ENCODE measurements around the gene KRT27.
"Not testable (repeated sequence)": the region's sequence is repeated elsewhere in the genome, so short reads cannot be mapped to it uniquely, and the experiment has no call there.

Gene KRT27

GRCh38 chr17:40755231-40755630, 27.1 kb downstream of the KRT27 start, which contains the start of gene KRT25:
KRT25 (minus strand) TSS chr17:40755331; CDS start chr17:40755271, 60 bp downstream.
- no peak for DNase-seq (ENCODE audit: low read depth)

- no peak for DNase-seq (ENCODE audit: low read depth)
Measured at GRCh38 chr17:40753804-40754203, 28.5 kb downstream of the KRT27 start.

GRCh38 chr17:40751065-40751464, 31.3 kb downstream of the KRT27 start:
- DNase-seq (ENCODE audit: low read depth) = no peak

GRCh38 chr17:40750391-40750790, 32.0 kb downstream of the KRT27 start:
- no peak for DNase-seq (ENCODE audit: low read depth)

- not testable (repeated sequence) for DNase-seq (ENCODE audit: low read depth)
Measured at GRCh38 chr17:40748666-40749065, 33.7 kb downstream of the KRT27 start.

- DNase-seq (ENCODE audit: low read depth) = no peak
Measured at GRCh38 chr17:40738553-40738952, 43.8 kb downstream of the KRT27 start.

GRCh38 chr17:40735016-40735415, 47.3 kb downstream of the KRT27 start:
- DNase-seq (ENCODE audit: low read depth) = no peak

GRCh38 chr17:40734018-40734417, 48.3 kb downstream of the KRT27 start:
- DNase-seq (ENCODE audit: low read depth) = no peak

- DNase-seq (ENCODE audit: low read depth) = no peak
Measured at GRCh38 chr17:40730970-40731369, 51.4 kb downstream of the KRT27 start.

- no peak for DNase-seq (ENCODE audit: low read depth)
Measured at GRCh38 chr17:40727447-40728231, 54.7 kb downstream of the KRT27 start.

- no peak for DNase-seq (ENCODE audit: low read depth)
Measured at GRCh38 chr17:40726919-40727318, 55.4 kb downstream of the KRT27 start.
